ENCODE results near the gene TCEANC. TPM values are rescaled to one million over a fixed set of nuclear protein-coding genes. Genes with fewer than 3 reads are reported as not detected.
"Not testable (repeated sequence)": the region's sequence is repeated elsewhere in the genome, so short reads cannot be mapped to it uniquely, and the experiment has no call there.

TCEANC gene
- total RNA-seq, 1 donor from 2014 or later, result 8.4 TPM

- no peak for ATAC-seq
- Histone ChIP-seq H3K36me3 (no peaks in the 10 kb centered on the region), H3K9me3 (no peaks in the 10 kb centered on the region), H3K27me3 (ENCODE audit: low read depth) (no peaks in the 10 kb centered on the region), H3K27ac (no peak overlapping the region), H3K4me1 (no peaks in the 10 kb centered on the region), H3K4me3 (no peak overlapping the region)
- no peak for TF ChIP-seq CTCF (IDR thresholded peaks at IDR 0.05)
- intact Hi-C loops (cut with DNase I), result no loop called here
- no peak for DNase-seq
Observed at GRCh38 chrX:13645464-13646153, 7.3 kb upstream of the TCEANC start.

- Histone ChIP-seq H3K27ac (no peak overlapping the region), H3K9me3 (no peaks in the 10 kb centered on the region), H3K36me3 (no peaks in the 10 kb centered on the region), H3K4me1 (no peaks in the 10 kb centered on the region), H3K27me3 (ENCODE audit: low read depth) (no peaks in the 10 kb centered on the region), H3K4me3 (no peak overlapping the region)
- peak; percentile 50 for DNase-seq
- intact Hi-C loops (cut with DNase I), result no loop called here
- TF ChIP-seq CTCF (IDR thresholded peaks at IDR 0.05), result peak; percentile 58
- peak; percentile 62 to 79 for ATAC-seq
Observed at GRCh38 chrX:13646154-13646549, 6.8 kb upstream of the TCEANC start.

GRCh38 chrX:13647709-13648212 is 5.2 kb upstream of the TCEANC start:
- Histone ChIP-seq H3K27me3 (ENCODE audit: low read depth) (no peaks in the 10 kb centered on the region), H3K9me3 (no peaks in the 10 kb centered on the region), H3K36me3 (no peaks in the 10 kb centered on the region), H3K4me1 (no peaks in the 10 kb centered on the region), H3K4me3 (no peak overlapping the region), H3K27ac (peak overlapping the region; percentile 56)
- TF ChIP-seq CTCF (IDR thresholded peaks at IDR 0.05), result no peak
- DNase-seq, result peak; percentile 69
- intact Hi-C loops (cut with DNase I), result no loop called here
- peak; percentile 63 to 78 for ATAC-seq

GRCh38 chrX:13648336-13648735 is 4.6 kb upstream of the TCEANC start:
- H3K36me3 ChIP-seq; H3K9me3 ChIP-seq; H3K4me3 ChIP-seq; ATAC-seq; DNase-seq; H3K27me3 ChIP-seq (ENCODE audit: low read depth); intact Hi-C loops (cut with DNase I); H3K4me1 ChIP-seq: not testable (repeated sequence)
- H3K27ac ChIP-seq, result peak overlapping the region; percentile 56

GRCh38 chrX:13649838-13650237 is 3.1 kb upstream of the TCEANC start:
- no peaks in the 10 kb centered on the region for H3K36me3 ChIP-seq
- no peaks in the 10 kb centered on the region for H3K9me3 ChIP-seq
- no peaks in the 10 kb centered on the region for H3K27me3 ChIP-seq (ENCODE audit: low read depth)
- no peak for DNase-seq
- no peak for ATAC-seq
- H3K27ac ChIP-seq, result no peak overlapping the region
- H3K4me3 ChIP-seq, result no peak overlapping the region
- no peak for TF ChIP-seq CTCF (IDR thresholded peaks at IDR 0.05)
- H3K4me1 ChIP-seq, result peaks cover 7% of the 10 kb centered on the region
- intact Hi-C loops (cut with DNase I), result no loop called here

GRCh38 chrX:13650318-13650717 is 2.6 kb upstream of the TCEANC start:
- peaks cover 7% of the 10 kb centered on the region for H3K4me1 ChIP-seq
- H3K36me3 ChIP-seq, result no peaks in the 10 kb centered on the region
- H3K27ac ChIP-seq, result no peak overlapping the region
- H3K9me3 ChIP-seq, result no peaks in the 10 kb centered on the region
- no peak for TF ChIP-seq CTCF (IDR thresholded peaks at IDR 0.05)
- intact Hi-C loops (cut with DNase I), result no loop called here
- ATAC-seq (no peak), DNase-seq (no peak)
- H3K27me3 ChIP-seq (ENCODE audit: low read depth), result no peaks in the 10 kb centered on the region
- H3K4me3 ChIP-seq, result no peak overlapping the region
